GM21528 (cell line): ENCODE measurements around the gene KPNB1.

ENCODE experiments used
- ATAC-seq: cut with Tn5 transposase; IDR thresholded peaks from one replicate; pipeline ENCODE4 v1.9.1; 2021; ENCODE audit warnings: mild to moderate bottlenecking, moderate library complexity; ENCODE audit not compliant: unreplicated experiment, low FRiP score

KPNB1 gene

GRCh38 chr17:47708864-47709541 is 59.3 kb downstream of the KPNB1 start:
- no peak for ATAC-seq

DNA sequence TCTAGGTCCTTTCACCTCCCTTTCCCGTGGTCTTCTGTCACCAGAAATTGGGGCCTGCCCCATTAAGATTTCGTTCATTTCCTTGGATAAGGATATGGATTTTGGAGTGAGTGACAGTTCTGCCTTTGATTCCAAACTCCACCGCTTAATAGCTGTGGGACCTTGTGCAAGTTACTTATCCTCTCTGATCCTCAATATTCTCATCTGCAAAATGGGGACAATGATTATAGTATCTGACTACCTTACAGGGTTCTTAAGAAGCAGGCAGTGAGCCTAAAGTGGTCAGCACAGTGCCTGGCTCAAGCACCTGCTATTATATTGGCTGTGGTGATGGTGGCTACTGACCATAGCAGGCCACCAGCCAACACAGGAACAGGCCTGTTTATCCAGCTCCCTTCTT is 59.9 kb downstream of the KPNB1 start:
- ATAC-seq, result no peak

DNA sequence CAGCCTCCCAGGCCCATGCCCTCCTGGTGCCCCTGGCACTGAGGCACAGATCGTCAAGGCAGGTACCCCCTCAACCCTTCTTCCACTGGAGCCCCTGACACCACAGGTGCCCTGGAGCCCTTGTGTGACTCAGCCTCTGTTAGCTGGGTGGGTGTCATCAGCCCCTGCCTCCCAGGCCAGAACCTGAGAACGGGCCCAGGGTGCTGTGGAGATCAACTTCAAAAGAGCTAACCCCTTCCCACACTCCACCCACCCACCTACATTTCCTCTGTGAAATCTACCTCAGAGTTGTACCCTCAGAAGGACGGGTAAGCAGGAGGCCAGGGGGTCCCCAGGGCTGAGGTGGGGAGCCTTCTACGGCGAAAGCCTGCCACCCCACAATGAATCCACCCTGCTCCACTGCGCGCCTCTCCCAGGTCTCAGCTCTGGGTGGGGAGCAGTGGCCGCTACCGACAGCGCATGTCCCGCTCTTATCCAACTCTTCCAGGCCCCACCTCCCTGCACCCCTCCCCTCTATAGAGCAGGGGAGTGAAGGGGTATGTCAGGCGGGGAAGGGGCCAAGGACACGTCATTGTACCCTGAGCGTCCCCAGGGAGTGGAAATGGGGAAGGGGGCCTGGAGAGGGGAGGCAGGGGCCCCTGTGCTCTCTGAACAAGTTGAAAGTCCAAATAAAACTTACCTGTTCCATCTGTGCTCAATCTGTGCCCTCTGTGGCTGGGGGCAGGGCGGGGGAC is 61.8 kb downstream of the KPNB1 start:
- ATAC-seq, result no peak

- no peak for ATAC-seq
Measured at GRCh38 chr17:47712330-47713023, 62.8 kb downstream of the KPNB1 start.

DNA sequence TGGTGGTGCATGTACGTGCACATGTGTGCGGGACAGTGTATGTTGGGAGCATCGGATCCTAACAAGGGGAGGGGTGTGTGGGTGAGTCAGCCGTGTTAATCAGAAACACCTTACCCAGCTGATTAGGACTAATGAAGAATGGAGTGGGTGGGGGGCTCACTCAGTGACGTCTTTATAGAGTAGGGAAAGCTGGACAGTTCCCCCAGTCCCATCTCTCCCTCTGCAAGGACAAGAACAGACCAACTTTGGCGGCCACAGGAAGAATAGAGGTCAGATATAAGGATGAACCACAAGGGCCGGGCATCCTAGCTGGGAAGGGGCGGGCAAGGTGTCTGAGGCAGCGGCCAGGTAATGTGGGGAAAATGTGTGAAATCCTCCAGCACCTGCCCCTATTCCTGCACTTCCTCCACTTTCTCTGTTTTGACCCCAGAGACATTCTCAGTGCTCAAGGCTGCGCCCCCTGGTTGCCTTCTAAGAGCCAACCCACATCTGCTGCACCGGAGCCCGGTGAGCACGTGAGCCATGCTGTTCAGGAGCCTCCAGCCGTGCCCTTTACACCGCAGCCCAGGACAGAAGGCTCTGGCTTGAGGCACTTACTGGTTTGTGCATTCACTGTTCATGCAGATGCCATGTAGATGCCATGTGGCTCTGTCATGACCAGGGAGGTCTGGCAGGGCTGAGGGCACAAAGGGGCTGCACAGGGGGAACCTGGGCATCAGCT is 64.4 kb downstream of the KPNB1 start:
- no peak for ATAC-seq

DNA sequence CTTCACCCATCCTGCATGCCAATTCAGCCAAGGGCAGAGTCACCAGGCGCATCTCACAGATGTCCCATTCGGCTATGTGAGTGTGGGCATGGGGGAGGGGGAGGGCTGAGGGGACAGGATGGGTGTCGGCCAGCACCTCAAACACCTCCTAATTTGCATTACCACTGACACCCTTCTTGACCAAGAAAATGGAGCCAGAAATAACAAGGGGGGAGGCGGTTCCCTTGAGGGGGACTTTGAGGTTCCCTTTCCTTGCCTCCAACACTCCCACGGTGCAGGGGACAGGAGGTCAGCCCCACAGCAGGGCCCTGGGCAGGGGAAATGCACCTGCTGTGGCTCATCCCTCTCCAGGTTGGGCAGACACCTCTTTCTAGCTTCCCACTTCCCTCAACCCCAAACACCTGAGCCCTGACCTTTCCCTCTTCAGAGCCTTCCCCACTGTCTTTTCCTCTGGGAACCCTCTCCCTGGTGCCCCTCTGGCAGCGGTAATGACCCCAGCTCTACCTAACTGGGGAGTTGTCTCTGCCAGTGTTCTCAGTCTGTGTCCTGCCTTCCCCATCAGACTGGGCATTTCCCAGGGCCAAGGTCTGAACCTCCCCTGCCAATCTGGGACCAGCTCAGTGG is 65.2 kb downstream of the KPNB1 start:
- ATAC-seq, result no peak

- ATAC-seq, result no peak
Measured at GRCh38 chr17:47715669-47716325, 66.1 kb downstream of the KPNB1 start.

DNA sequence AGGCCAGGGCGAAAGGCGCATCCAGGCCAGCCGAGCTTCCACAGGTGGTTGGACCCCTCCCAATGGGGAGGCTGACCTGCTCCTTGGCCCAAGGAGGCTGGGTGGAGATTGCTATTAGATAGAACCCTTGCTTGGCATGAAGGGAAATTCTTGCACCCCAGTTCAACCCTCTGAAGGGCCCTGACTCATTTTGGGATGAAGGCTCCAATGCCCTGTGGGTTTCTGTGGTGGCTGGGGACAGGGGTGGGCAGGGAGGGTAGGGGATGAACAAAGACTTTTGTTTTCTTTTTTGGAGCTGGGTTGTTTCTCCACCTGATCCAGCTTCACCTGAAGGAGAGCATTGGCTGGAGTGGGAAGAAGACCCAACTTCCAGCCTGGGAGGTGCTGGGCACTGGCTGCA is 66.7 kb downstream of the KPNB1 start:
- ATAC-seq, result no peak

- no peak for ATAC-seq
Measured at GRCh38 chr17:47717261-47717697, 67.6 kb downstream of the KPNB1 start.

DNA sequence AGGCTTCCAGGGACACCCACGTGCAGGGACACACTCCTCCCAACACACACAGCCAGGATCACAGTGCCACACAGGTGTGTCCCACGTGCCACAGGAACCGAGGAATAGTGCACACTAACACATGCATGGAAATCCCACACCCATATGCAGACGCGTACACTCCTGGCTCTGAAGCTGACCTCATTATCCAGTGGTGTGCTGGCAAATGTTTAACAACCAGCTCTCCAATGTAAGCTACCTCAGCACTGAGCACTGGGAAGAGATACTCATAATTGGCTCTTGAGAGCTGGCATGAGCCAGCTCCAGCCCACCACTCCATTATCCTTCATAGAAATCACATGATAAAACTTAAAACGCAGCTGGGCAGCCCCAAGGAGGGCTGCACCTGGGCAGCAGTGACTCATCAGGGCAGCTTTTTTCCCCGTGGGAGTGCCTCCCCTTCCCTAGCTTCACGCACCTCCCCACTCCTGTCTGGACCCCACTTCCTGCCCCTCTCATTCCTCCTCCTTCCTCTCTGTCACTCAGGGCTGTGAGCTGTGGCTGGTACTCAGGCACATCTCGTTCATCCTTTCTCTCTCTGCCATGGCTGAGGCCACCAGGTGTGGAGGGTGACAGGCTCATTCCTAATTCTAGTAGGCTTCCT is 68.4 kb downstream of the KPNB1 start:
- ATAC-seq, result no peak

DNA sequence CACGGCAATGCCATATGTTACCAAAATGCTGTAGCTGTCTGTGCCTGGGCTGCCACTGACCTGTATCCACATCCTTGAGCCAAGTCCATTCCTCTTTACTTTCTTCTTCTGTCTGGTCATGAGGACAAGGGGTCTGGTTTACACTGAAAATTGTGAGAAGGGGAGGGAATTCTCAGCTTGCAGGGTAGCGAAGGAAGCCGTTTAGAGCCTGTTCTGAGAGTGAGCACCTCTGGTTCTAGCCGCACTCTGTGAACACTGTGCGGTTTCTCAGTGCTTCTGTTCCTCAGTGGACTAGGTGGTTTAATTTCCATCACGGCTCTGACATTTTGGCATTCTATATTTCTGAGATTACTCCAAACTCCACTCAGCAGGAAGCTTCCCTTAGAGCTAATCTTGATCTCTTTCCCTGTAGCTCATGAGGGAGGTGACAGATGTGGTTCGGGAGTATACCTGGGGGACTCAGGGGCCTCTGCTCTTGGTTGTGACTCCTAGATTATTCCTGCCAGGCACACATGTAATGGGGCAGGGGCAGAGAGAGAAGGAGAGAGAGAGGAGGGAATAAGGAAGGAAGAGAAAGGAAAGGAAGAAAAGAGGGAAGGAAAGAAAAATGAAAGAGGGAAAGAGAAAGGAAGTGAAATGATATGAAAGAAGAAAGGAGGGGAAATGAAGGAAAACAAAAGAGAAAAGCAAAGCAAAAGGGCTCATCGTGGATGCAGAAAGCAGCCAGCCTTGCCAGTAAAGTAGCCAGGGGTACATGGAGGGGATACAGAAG is 69.1 kb downstream of the KPNB1 start:
- no peak for ATAC-seq

DNA sequence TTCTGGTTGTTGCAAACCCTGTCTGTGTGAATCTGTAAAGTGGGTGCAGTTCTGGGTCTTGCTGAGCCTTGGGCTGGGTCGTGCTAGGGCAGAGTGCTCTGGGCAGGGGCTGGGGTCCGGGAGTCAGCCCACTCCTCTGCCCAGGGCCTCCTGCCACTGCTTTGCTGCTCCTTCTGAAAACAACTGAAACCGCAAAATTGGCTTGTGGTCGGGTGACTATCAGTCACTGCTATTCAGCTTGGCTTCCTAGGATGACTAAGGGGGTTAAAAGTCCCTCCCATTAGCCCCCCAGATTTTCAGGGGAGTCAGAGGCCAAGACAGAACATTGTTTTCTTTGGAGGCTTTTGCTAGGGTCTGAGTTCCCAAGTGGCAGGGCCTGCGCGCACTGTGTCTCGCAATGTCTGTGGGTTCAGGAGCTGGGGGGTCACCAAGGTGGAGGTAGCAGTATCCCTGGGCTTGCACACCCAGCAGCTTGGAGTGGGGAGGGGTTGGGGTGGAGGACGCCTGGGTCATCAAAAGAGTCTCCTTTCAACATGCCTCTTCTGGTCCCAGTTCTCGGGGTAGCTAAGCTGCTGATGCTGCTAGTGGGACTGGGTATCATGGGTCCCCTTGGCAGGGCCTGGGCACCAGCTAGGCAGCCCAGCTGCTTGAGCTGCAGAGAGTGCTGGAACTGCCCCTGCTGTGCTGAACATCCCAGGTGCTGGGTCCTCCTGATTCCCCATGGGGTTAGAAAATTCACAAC is 69.9 kb downstream of the KPNB1 start:
- no peak for ATAC-seq

DNA sequence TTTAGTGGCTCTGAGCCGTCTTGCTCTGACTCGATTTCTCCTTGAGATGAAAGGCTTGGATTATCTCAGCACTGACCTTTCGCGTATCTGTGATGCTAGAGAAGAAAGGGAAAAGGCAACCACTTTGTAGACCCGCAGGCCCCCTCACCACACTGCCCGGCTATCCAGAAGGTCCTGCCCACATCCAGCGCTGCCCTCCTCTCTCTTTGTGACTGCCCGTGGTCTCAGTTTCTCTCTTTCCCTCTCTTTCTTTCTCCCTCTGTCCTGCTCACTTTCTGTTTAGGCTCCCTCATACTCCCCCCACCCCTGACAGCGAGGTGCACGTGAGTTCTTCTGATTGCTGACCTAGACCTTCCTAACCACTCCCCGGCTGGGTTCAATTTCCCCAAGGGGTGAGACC is 70.5 kb downstream of the KPNB1 start:
- no peak for ATAC-seq

DNA sequence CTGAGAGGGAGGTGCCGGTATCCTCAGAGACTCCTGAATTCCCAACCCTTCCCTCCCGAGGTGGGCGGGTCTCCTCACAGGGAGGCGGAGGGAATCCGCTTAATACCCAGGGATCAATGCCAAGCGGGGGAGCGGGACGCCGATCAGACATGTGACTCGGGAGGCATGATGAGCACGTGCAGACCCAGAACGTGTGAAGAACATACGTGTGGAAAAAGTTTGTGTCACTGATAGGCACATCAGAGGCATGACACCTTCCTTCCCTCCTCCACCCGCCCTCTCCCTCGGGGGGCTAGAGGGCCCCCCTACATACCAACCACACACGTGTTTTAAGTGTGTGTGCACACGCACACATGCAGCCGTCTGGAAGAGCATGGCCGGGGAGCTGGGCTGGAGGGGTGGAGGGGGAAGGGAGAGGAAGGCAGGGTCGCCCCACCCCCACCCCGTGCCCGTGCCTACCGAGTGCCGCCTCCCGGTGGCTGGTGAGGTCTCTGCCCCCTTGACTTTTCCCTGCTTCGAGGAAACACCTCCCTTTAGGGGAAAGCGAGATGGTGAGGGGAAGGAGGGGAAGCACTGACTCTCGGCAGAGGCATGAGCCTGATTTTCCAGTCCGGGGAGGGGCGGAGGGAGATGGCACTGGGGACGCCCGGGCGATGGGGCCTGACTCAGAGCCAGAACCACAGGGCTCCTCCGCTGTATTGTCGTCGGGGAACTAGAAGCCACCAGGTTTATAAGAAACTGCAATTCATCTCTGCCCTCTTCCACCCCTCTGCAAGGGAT is 71.2 kb downstream of the KPNB1 start:
- ATAC-seq, result no peak

GRCh38 chr17:47721725-47722124 is 72.0 kb downstream of the KPNB1 start:
- no peak for ATAC-seq

GRCh38 chr17:47724705-47725104 is 75.0 kb downstream of the KPNB1 start:
- no peak for ATAC-seq

DNA sequence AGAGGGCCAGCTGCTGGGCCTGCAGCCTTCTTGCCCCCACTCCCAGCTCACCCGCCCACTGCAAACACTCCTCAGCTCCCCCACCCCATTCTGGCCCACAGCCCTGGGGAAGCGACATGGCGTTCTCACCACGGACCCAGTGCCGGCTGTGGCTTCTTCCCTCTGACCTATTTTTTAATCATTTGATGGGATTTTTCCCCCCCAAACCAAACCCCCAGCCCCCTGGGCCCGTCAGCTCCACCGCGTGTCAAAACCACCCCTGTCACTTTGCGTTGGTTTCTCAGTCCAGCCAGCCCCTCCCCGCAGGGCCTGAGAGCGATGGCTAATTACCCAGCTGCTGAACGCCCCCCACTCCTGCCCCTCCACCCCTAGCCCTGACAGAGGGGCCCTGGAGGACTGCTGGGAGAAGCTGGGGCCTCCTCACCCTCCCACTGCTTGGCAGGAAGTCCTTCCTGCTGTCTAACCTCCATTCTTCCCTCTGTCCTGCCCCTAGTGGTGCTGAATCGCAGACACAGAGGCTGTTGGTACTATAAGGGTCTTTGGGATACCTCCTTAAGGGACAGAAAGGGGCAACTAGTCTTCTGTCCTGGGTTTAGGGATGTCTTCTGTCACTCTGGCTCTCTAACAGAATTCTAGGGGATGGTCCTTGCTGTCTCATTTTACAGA is 75.9 kb downstream of the KPNB1 start:
- ATAC-seq, result no peak
